ENCODE data around the gene NCK2. TPM values are rescaled to one million over a fixed set of nuclear protein-coding genes. Genes with fewer than 3 reads are reported as not detected.

NCK2 gene
- total and polyA plus RNA-seq, 2 of the 4 experiments (the other 2 are of a cell fraction): 15.8 to 22.2 TPM

GRCh38 chr2:105886029-105886454 lies 141.3 kb downstream of the NCK2 start:
- Histone ChIP-seq H3K14ac (replicated peaks; ENCODE audit: low read depth, low read length) (no peak overlapping the region), H2BK5ac (ENCODE audit: low read depth, low read length, poor library complexity, severe bottlenecking) (peak overlapping the region; percentile 12), H3K27ac (ENCODE audit: insufficient read depth, low read length) (peak overlapping the region; percentile 83; the same call in 1 of the 2 replicates), H3K4ac (ENCODE audit: low read depth, low read length) (no peak overlapping the region; the same call in 1 of the 2 replicates), H3K27me3 (ENCODE audit: control insufficient read depth, insufficient read depth, low read length) (no peaks in the 10 kb centered on the region), H4K8ac (ENCODE audit: low read depth in 2 of 2, low read length in 2 of 2) (no peak overlapping the region), H3K9me1 (ENCODE audit: insufficient read depth, low read length) (peaks cover 3% of the 10 kb centered on the region; the same call in 1 of the 2 replicates), H3K56ac (ENCODE audit: extremely low read depth, insufficient read depth, low read length) (no peak overlapping the region), H3K9ac (ENCODE audit: low read depth, low read length) (no peak overlapping the region), H4K91ac (ENCODE audit: insufficient read depth, low read depth, low read length) (no peak overlapping the region), H3K18ac (ENCODE audit: low read depth, low read length) (0 out of 2 replicates have a peak overlapping the region, but pooled peaks have one; percentile 34), H3K4me3 (ENCODE audit: insufficient read depth, low read depth, low read length) (no peak overlapping the region), H3K79me1 (ENCODE audit: low read depth in 1 of 2, low read length in 2 of 2) (peaks cover 38 to 46% of the 10 kb centered on the region in 2 experiments), H2AK9ac (replicated peaks; ENCODE audit: low read depth, low read length, poor library complexity) (no peak overlapping the region), H2BK120ac (ENCODE audit: low read depth, low read length) (no peak overlapping the region), H2BK20ac (ENCODE audit: low read depth, low read length) (no peak overlapping the region; the same call in 1 of the 2 replicates), H4K20me1 (ENCODE audit: insufficient read depth, low read length) (peaks cover 6% of the 10 kb centered on the region; the same call in 1 of the 2 replicates), H3K36me3 (ENCODE audit: control insufficient read depth, insufficient read depth, low read length) (peaks cover 10% of the 10 kb centered on the region), H2AK5ac (ENCODE audit: low read depth, low read length) (no peak overlapping the region), H2BK15ac (ENCODE audit: low read depth, low read length) (no peak overlapping the region; the same call in 2 of the 3 replicates), H3K23ac (ENCODE audit: low read depth, low read length) (no peak overlapping the region), H3K9me3 (ENCODE audit: control insufficient read depth, insufficient read depth, low read length) (peaks cover 2% of the 10 kb centered on the region; the same call in 1 of the 2 replicates), H3K4me2 (ENCODE audit: low read depth, low read length) (peak overlapping the region; percentile 61), H4K5ac (ENCODE audit: low read depth, low read length) (no peak overlapping the region), H2AFZ (replicated peaks; ENCODE audit: low read length, poor library complexity) (no peak overlapping the region), H3K4me1 (ENCODE audit: control insufficient read depth, insufficient read depth, low read length) (peaks cover 12% of the 10 kb centered on the region)
- POLR2A ChIA-PET (ENCODE audit: unreplicated experiment): no interaction called here
- in situ Hi-C loops (cut with MboI; ENCODE audit: low sequenced_read_pairs): no loop called here
- DNase-seq (peak; percentile 81), ATAC-seq (ENCODE audit: low read depth) (peak; percentile 87)
- intact Hi-C loops (cut with micrococcal nuclease): no loop called here
- WGBS, 2 experiments (ENCODE audit: extremely low coverage in 2 of 2, insufficient read length in 1 of 2): no CpG with 5 or more reads among the region's 1 CpG
- BruUV-seq (replicated peaks): no TSS peak
- TF ChIP-seq ELK1 (IDR thresholded peaks at IDR 0.05; ENCODE audit: borderline replicate concordance, low read depth, low read length): no peak
- no peak for TF ChIP-seq RAD21 (IDR thresholded peaks at IDR 0.05; ENCODE audit: low read length)
- no peak for TF ChIP-seq RFX5 (IDR thresholded peaks at IDR 0.05; ENCODE audit: low read depth, low read length)
- TF ChIP-seq MAZ (IDR thresholded peaks at IDR 0.05; ENCODE audit: borderline replicate concordance, low read depth, low read length): no peak
- no peak for TF ChIP-seq USF2 (IDR thresholded peaks at IDR 0.05; ENCODE audit: low read depth, low read length)
- TF ChIP-seq CHD1 (IDR thresholded peaks at IDR 0.05; ENCODE audit: low read depth, low read length): no peak
- TF ChIP-seq CEBPB (IDR thresholded peaks at IDR 0.05; ENCODE audit: low read depth, low read length): peak; percentile 41
- TF ChIP-seq SMC3 (IDR thresholded peaks at IDR 0.05; ENCODE audit: low read depth, low read length): no peak
- dilution Hi-C loops (cut with HindIII; ENCODE audit: low sequenced_read_pairs, unreplicated experiment): no loop called here
- CTCF ChIA-PET: no interaction called here

Data from IMR-90 (cell line).